GM19372 (cell line): ENCODE results near the gene SPATA31C1.
"Not testable (repeated sequence)": the region's sequence is repeated elsewhere in the genome, so short reads cannot be mapped to it uniquely, and the experiment has no call there.

Source experiments
- ATAC-seq: cut with Tn5 transposase; IDR thresholded peaks from one replicate; pipeline ENCODE4 v1.9.1; 2021; ENCODE audit warnings: mild to moderate bottlenecking, low read depth, moderate library complexity; ENCODE audit not compliant: unreplicated experiment

The SPATA31C1 gene

GRCh38 chr9:87886210-87886932 lies 31.4 kb upstream of the SPATA31C1 start:
- no peak for ATAC-seq

- ATAC-seq = no peak
Measured at GRCh38 chr9:87886933-87887505, 30.7 kb upstream of the SPATA31C1 start.

GRCh38 chr9:87887661-87888480 lies 29.9 kb upstream of the SPATA31C1 start:
- no peak for ATAC-seq

- no peak for ATAC-seq
Measured at GRCh38 chr9:87888501-87888900, 29.3 kb upstream of the SPATA31C1 start.

- ATAC-seq = no peak
Measured at GRCh38 chr9:87889065-87889881, 28.5 kb upstream of the SPATA31C1 start.

- ATAC-seq = no peak
Measured at GRCh38 chr9:87889882-87890252, 27.9 kb upstream of the SPATA31C1 start.

GRCh38 chr9:87890837-87891236 lies 26.9 kb upstream of the SPATA31C1 start:
- no peak for ATAC-seq

GRCh38 chr9:87891754-87892153 lies 26.0 kb upstream of the SPATA31C1 start:
- no peak for ATAC-seq

GRCh38 chr9:87892956-87893355 lies 24.8 kb upstream of the SPATA31C1 start:
- no peak for ATAC-seq

- ATAC-seq = no peak
Measured at GRCh38 chr9:87894998-87895625, 22.6 kb upstream of the SPATA31C1 start.

GRCh38 chr9:87896891-87897290 lies 20.9 kb upstream of the SPATA31C1 start:
- ATAC-seq = no peak

- no peak for ATAC-seq
Measured at GRCh38 chr9:87898151-87898550, 19.6 kb upstream of the SPATA31C1 start.

- not testable (repeated sequence) for ATAC-seq
Measured at GRCh38 chr9:87902371-87902770, 15.4 kb upstream of the SPATA31C1 start.

GRCh38 chr9:87909310-87910041 lies 8.3 kb upstream of the SPATA31C1 start:
- no peak for ATAC-seq

- ATAC-seq = no peak
Measured at GRCh38 chr9:87910821-87911220, 6.9 kb upstream of the SPATA31C1 start.

GRCh38 chr9:87919013-87919412 lies 1.3 kb downstream of the SPATA31C1 start:
- ATAC-seq = not testable (repeated sequence)

- ATAC-seq = not testable (repeated sequence)
Measured at GRCh38 chr9:87921561-87921960, 3.8 kb downstream of the SPATA31C1 start.

- not testable (repeated sequence) for ATAC-seq
Measured at GRCh38 chr9:87923012-87923411, 5.2 kb downstream of the SPATA31C1 start.

- not testable (repeated sequence) for ATAC-seq
Measured at GRCh38 chr9:87924851-87925250, 7.1 kb downstream of the SPATA31C1 start.
